Measurements from ENCODE around the gene TRIM63. TPM values are rescaled to one million over a fixed set of nuclear protein-coding genes. Genes with fewer than 3 reads are reported as not detected.

TRIM63 gene
- total RNA-seq, 2 experiments from 2014 or later, result not detected

GRCh38 chr1:26081267-26082019, 14.0 kb upstream of the TRIM63 start:
- H3K4me3 ChIP-seq (ENCODE audit: low read depth, low read length, poor library complexity, severe bottlenecking), result no peak overlapping the region
- H3K36me3 ChIP-seq (ENCODE audit: insufficient read depth, low read length), result no peaks in the 10 kb centered on the region
- H3K4me2 ChIP-seq (ENCODE audit: low read length), result no peak overlapping the region
- POLR2A ChIA-PET, result no interaction called here
- H3K9me3 ChIP-seq (ENCODE audit: low read length), result no peaks in the 10 kb centered on the region
- H3K4me1 ChIP-seq (ENCODE audit: insufficient read depth, low read length, poor library complexity, severe bottlenecking), result no peaks in the 10 kb centered on the region
- TF ChIP-seq EZH2phosphoT487 (IDR thresholded peaks at IDR 0.05; ENCODE audit: borderline replicate concordance, low read depth, low read length) (no peak), CTCF (conservative IDR thresholded peaks at IDR 0.05; ENCODE audit: low read length) (no peak)
- no peaks in the 10 kb centered on the region for H4K20me1 ChIP-seq (ENCODE audit: insufficient read depth, low read length)
- H3K79me2 ChIP-seq (ENCODE audit: insufficient read depth, low read depth, low read length), result no peaks in the 10 kb centered on the region
- H3K27ac ChIP-seq (ENCODE audit: low read depth, low read length, poor library complexity, severe bottlenecking), result no peak overlapping the region
- DNase-seq (ENCODE audit: low spot score), result no peak
- CTCF ChIA-PET (ENCODE audit: unreplicated experiment), result no interaction called here
- intact Hi-C loops (cut with micrococcal nuclease; ENCODE audit: unreplicated experiment), result no loop called here
- H2AFZ ChIP-seq (ENCODE audit: low read length), result no peak overlapping the region
- no TSS peak for BruUV-seq (replicated peaks)
- H3K9me2 ChIP-seq (ENCODE audit: insufficient read depth, low read length), result no peaks in the 10 kb centered on the region

GRCh38 chr1:26079960-26080814, 12.8 kb upstream of the TRIM63 start:
- Histone ChIP-seq H3K4me1 (ENCODE audit: insufficient read depth, low read length, poor library complexity, severe bottlenecking) (no peaks in the 10 kb centered on the region), H2AFZ (ENCODE audit: low read length) (no peak overlapping the region), H3K36me3 (ENCODE audit: insufficient read depth, low read length) (no peaks in the 10 kb centered on the region), H3K9me2 (ENCODE audit: insufficient read depth, low read length) (no peaks in the 10 kb centered on the region), H3K27ac (ENCODE audit: low read depth, low read length, poor library complexity, severe bottlenecking) (no peak overlapping the region), H3K4me2 (ENCODE audit: low read length) (no peak overlapping the region), H3K4me3 (ENCODE audit: low read depth, low read length, poor library complexity, severe bottlenecking) (no peak overlapping the region), H3K9me3 (ENCODE audit: low read length) (no peaks in the 10 kb centered on the region), H4K20me1 (ENCODE audit: insufficient read depth, low read length) (no peaks in the 10 kb centered on the region), H3K79me2 (ENCODE audit: insufficient read depth, low read depth, low read length) (no peaks in the 10 kb centered on the region)
- BruUV-seq (replicated peaks), result no TSS peak
- DNase-seq (ENCODE audit: low spot score), result no peak
- POLR2A ChIA-PET, result interaction anchor here (0.6 kb wide), 2 partner anchors 188 to 409 kb away, joined by 3 to 4 read pairs; no protein-coding TSS in a partner anchor
- CTCF ChIA-PET (ENCODE audit: unreplicated experiment), result no interaction called here
- intact Hi-C loops (cut with micrococcal nuclease; ENCODE audit: unreplicated experiment), result no loop called here
- no peak for TF ChIP-seq CTCF (conservative IDR thresholded peaks at IDR 0.05; ENCODE audit: low read length)
- TF ChIP-seq EZH2phosphoT487 (IDR thresholded peaks at IDR 0.05; ENCODE audit: borderline replicate concordance, low read depth, low read length), result no peak

- DNase-seq (ENCODE audit: low spot score), result no peak
- Histone ChIP-seq H3K27ac (ENCODE audit: low read depth, low read length, poor library complexity, severe bottlenecking) (no peak overlapping the region), H3K36me3 (ENCODE audit: insufficient read depth, low read length) (no peaks in the 10 kb centered on the region), H4K20me1 (ENCODE audit: insufficient read depth, low read length) (no peaks in the 10 kb centered on the region), H3K9me3 (ENCODE audit: low read length) (no peaks in the 10 kb centered on the region), H3K79me2 (ENCODE audit: insufficient read depth, low read depth, low read length) (no peaks in the 10 kb centered on the region), H3K4me3 (ENCODE audit: low read depth, low read length, poor library complexity, severe bottlenecking) (no peak overlapping the region), H3K9me2 (ENCODE audit: insufficient read depth, low read length) (no peaks in the 10 kb centered on the region), H3K4me1 (ENCODE audit: insufficient read depth, low read length, poor library complexity, severe bottlenecking) (no peaks in the 10 kb centered on the region), H2AFZ (ENCODE audit: low read length) (no peak overlapping the region), H3K4me2 (ENCODE audit: low read length) (no peak overlapping the region)
- BruUV-seq (replicated peaks), result no TSS peak
- ChIA-PET POLR2A (no interaction called here), CTCF (ENCODE audit: unreplicated experiment) (no interaction called here)
- no peak for TF ChIP-seq EZH2phosphoT487 (IDR thresholded peaks at IDR 0.05; ENCODE audit: borderline replicate concordance, low read depth, low read length)
- no peak for TF ChIP-seq CTCF (conservative IDR thresholded peaks at IDR 0.05; ENCODE audit: low read length)
- intact Hi-C loops (cut with micrococcal nuclease; ENCODE audit: unreplicated experiment), result no loop called here
Observed at GRCh38 chr1:26079178-26079563, 11.7 kb upstream of the TRIM63 start.

All from OCI-LY7 (cell line).